ENCODE data around the gene ACOXL.

ACOXL gene

DNA sequence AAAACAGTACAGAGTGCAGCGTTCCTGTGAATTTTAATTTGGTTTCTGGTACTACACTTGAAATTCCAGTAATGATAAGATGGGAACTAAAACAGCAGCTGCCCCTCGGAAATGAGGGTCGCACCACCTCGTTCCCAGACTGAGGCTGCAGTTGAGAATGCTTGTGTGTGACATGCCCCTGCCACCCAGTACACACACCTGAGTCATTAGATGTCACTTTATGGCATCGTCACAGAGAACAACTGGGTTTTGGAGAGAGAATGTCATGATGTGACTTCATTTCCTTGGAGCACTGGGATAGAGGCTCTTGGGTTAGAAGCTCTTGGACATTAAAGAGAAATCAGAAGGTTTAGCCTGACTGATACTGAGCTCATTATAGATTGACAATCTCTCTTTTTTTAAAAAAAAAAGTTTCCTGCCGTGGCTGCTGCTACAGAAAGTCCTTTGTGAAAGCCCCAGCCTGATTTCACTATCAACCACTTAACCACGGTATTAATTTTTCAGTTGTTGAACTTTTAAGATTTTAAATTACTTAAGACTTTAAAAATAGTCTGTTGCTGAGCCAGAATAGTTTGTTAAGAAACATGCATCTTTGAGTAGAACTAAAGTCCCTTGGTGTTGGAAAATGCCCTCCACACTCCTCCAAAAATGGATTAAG is 412.9 kb downstream of the ACOXL start:
- no peak for DNase-seq (ENCODE audit: extremely low read depth, insufficient read length)
- Histone ChIP-seq H3K27me3 (replicated peaks; ENCODE audit: control insufficient read depth, insufficient read depth, low read length) (no peaks in the 10 kb centered on the region), H3K36me3 (ENCODE audit: control insufficient read depth, insufficient read depth, low read length) (no peaks in the 10 kb centered on the region), H3K4me3 (replicated peaks; ENCODE audit: low read depth, low read length) (no peak overlapping the region)
- TF ChIP-seq, protein P1, sequence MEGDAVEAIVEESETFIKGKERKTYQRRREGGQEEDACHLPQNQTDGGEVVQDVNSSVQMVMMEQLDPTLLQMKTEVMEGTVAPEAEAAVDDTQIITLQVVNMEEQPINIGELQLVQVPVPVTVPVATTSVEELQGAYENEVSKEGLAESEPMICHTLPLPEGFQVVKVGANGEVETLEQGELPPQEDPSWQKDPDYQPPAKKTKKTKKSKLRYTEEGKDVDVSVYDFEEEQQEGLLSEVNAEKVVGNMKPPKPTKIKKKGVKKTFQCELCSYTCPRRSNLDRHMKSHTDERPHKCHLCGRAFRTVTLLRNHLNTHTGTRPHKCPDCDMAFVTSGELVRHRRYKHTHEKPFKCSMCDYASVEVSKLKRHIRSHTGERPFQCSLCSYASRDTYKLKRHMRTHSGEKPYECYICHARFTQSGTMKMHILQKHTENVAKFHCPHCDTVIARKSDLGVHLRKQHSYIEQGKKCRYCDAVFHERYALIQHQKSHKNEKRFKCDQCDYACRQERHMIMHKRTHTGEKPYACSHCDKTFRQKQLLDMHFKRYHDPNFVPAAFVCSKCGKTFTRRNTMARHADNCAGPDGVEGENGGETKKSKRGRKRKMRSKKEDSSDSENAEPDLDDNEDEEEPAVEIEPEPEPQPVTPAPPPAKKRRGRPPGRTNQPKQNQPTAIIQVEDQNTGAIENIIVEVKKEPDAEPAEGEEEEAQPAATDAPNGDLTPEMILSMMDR (IDR thresholded peaks at IDR 0.05; ENCODE audit: insufficient read depth, low read length, poor library complexity, severe bottlenecking): no peak

DNA sequence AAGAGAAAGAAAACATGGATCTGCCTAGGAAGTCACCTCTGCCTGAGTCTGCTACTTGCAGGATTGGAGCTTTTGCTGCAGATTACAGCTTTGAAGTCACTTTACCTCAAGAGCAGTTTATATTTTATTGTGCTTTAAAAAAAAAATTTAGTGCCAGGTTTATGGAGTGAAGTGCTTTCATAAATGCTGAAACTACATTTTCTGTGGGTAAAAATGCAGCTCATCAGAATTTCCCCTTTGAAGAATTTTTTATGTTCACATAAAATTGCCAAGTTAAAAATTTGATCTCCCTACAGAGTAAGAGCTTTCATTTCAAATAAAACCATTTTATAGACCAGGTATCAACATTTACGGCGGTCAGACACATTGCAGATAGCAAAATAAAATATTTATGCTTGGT is 413.6 kb downstream of the ACOXL start:
- TF ChIP-seq, protein P1 (IDR thresholded peaks at IDR 0.05; ENCODE audit: insufficient read depth, low read length, poor library complexity, severe bottlenecking): no peak
- H3K36me3 ChIP-seq (ENCODE audit: control insufficient read depth, insufficient read depth, low read length): no peaks in the 10 kb centered on the region
- H3K4me3 ChIP-seq (replicated peaks; ENCODE audit: low read depth, low read length): no peak overlapping the region
- H3K27me3 ChIP-seq (replicated peaks; ENCODE audit: control insufficient read depth, insufficient read depth, low read length): no peaks in the 10 kb centered on the region
- DNase-seq (ENCODE audit: extremely low read depth, insufficient read length): no peak

DNA sequence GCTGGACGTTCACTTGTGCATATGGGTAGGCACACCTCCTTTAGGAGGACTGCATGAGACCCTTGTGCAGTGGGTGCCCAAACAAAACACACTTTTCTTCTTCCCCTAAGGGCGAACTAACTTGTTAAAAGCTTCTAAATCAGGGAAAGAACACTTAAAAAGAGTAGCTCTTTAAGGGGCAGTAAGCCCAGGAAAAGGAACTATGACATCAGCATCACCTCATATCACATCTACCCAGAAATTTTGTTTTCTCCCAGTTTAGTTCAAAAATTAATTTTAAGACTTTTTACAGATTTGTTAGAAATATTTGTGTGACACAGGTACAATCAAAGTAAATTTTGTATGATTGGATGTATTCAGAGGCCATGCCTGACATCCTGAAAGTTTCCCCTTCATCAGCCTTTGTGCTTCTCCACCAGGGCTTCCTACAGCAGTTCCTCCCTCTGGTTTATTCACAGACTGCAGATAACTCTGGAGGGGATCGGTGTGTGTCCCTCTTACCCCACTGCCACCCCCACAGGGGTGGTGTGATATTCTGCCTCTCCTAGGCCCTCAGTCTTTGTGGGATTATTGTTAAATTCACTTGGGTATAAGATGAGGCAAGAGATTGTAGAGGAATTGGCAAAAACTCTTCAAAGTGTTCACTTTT is 416.0 kb downstream of the ACOXL start:
- H3K27me3 ChIP-seq (replicated peaks; ENCODE audit: control insufficient read depth, insufficient read depth, low read length): no peaks in the 10 kb centered on the region
- H3K36me3 ChIP-seq (ENCODE audit: control insufficient read depth, insufficient read depth, low read length): no peaks in the 10 kb centered on the region
- H3K4me3 ChIP-seq (replicated peaks; ENCODE audit: low read depth, low read length): no peak overlapping the region
- TF ChIP-seq, protein P1 (IDR thresholded peaks at IDR 0.05; ENCODE audit: insufficient read depth, low read length, poor library complexity, severe bottlenecking): no peak
- DNase-seq (ENCODE audit: extremely low read depth, insufficient read length): no peak

DNA sequence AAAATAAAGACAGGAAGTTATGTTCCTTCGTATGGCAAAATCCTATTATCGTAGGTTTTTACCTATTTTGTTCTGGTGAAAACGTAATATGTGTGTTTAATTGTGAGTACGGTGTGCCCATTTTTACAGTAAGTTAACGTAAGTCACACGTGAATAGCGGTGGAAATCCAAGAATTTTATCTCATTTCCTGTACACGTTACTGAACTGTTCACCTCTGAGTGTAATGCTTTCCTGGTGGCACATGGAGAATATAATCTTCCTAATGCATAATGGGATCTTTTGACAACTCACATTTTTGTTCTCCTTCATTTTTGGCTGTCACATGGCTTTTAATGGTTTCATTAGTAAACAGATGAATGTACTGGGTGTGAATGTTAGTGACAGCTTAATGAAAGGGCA is 416.6 kb downstream of the ACOXL start:
- TF ChIP-seq, protein P1 (IDR thresholded peaks at IDR 0.05; ENCODE audit: insufficient read depth, low read length, poor library complexity, severe bottlenecking): no peak
- DNase-seq (ENCODE audit: extremely low read depth, insufficient read length): no peak
- Histone ChIP-seq H3K36me3 (ENCODE audit: control insufficient read depth, insufficient read depth, low read length) (no peaks in the 10 kb centered on the region; the same call in 1 of the 2 replicates), H3K4me3 (replicated peaks; ENCODE audit: low read depth, low read length) (no peak overlapping the region), H3K27me3 (replicated peaks; ENCODE audit: control insufficient read depth, insufficient read depth, low read length) (no peaks in the 10 kb centered on the region)

DNA sequence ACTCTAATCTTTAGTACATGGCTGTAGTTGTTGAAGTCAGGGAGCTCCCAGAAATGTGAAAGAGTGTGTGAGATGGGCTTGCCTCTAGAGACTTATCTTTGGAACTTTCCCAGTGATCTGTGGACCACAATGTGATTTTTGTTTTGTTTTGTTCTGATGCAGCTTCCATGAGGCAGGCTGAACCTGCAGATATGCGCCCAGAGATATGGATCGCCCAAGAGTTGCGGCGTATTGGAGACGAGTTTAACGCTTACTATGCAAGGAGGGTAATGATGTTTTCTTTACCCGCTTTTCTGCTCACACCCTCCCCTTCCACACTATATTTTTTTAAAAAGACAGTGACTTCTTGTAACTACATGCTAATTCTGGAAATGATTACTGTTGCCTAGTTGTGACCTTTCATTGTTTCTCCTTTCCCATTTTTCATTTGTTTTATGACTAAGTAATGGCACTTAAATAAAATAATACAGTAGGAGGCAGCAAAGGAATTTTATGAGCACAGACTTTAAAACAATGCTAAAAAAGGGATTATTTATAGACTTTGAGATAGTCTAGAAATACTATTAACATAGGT is 417.6 kb downstream of the ACOXL start:
- H3K36me3 ChIP-seq (ENCODE audit: control insufficient read depth, insufficient read depth, low read length): no peaks in the 10 kb centered on the region; the same call in 1 of the 2 replicates
- no peaks in the 10 kb centered on the region; the same call in 1 of the 2 replicates for H3K27me3 ChIP-seq (replicated peaks; ENCODE audit: control insufficient read depth, insufficient read depth, low read length)
- H3K4me3 ChIP-seq (replicated peaks; ENCODE audit: low read depth, low read length): no peak overlapping the region
- DNase-seq (ENCODE audit: extremely low read depth, insufficient read length): no peak
- TF ChIP-seq, protein P1 (IDR thresholded peaks at IDR 0.05; ENCODE audit: insufficient read depth, low read length, poor library complexity, severe bottlenecking): no peak

Measured in GM06990 (cell line).